HepG2 (cell line): ENCODE measurements around the gene KCND1. TPM values are rescaled to one million over a fixed set of nuclear protein-coding genes. Genes with fewer than 3 reads are reported as not detected.
A peak's percentile ranks its signal among the peaks of the same experiment; 100 is the strongest.

Source experiments
- ATAC-seq: fragments of 200-7000 bp; cut with Tn5 transposase; 3 replicates; pipeline ENCODE4 v1.9.1; 2020; ENCODE audit warnings: mild to moderate bottlenecking, moderate library complexity
- BruUV-seq: library from RNA; stranded (reverse); fragments of 400-500 nt; replicated peaks from 2 replicates; lab custom pipeline; 2021; lab: Mats Ljungman, UMichigan
- CTCF ChIA-PET: fragments of 300-600 bp; formaldehyde crosslinking; extraction: SDS; loops from one replicate; lab custom pipeline; 2021; ENCODE audit warnings: low total read pairs, inconsistent platforms, low intra/inter-chr PET ratio; lab: Yijun Ruan, JAX
- POLR2A ChIA-PET: fragments of 350-600 bp; sonication (Branson Sonifier 250); formaldehyde crosslinking; loops from one replicate; lab custom pipeline; 2020; ENCODE audit warnings: antibody characterized with exemption, inconsistent platforms; lab: Yijun Ruan, JAX
- DNase-seq: peaks from one replicate; pipeline ENCODE4 v3.0.0-alpha.2; 2015; ENCODE audit warnings: low spot score
- FAIRE-seq: peaks from 3 replicates; lab custom pipeline; 2011; peaks lifted over from hg19 to GRCh38; lab: Jason Lieb, UNC
- H2AFZ ChIP-seq: one replicate; pipeline ENCODE4 v1.6.1; 2011; ENCODE audit warnings: low read length, inconsistent platforms
- H3K27ac ChIP-seq: fragments of 300-600 bp; 3 replicates; pipeline ENCODE4 v1.8.0; 2011; ENCODE audit warnings: mixed run types, mild to moderate bottlenecking, mixed read lengths, low read length, inconsistent platforms; ENCODE audit not compliant: insufficient read depth; ENCODE audit errors: extremely low read length
- H3K27me3 ChIP-seq, 2 experiments: fragments of 200-600 bp in 1 of 2; 2 replicates in 1 of 2; 3 replicates in 1 of 2; pipeline versions ENCODE4 v1.6.0 to v1.8.0; 2011; ENCODE audit warnings: low read length in 2 of 2, mild to moderate bottlenecking in 2 of 2, moderate library complexity in 2 of 2, inconsistent platforms in 1 of 2; ENCODE audit not compliant: insufficient read depth in 2 of 2, control insufficient read depth in 1 of 2
- H3K36me3 ChIP-seq, 2 experiments: fragments of 200-600 bp in 1 of 2; replicated peaks in 1 of 2; 2 replicates in 1 of 2; 3 replicates in 1 of 2; pipeline versions ENCODE4 v1.5.1 to v1.8.0; 2011; ENCODE audit warnings: low read length in 2 of 2, inconsistent platforms in 1 of 2; ENCODE audit not compliant: insufficient read depth in 2 of 2, control insufficient read depth in 1 of 2
- H3K4me1 ChIP-seq: 2 replicates; pipeline ENCODE4 v1.5.1; 2012; ENCODE audit warnings: low read length, inconsistent platforms; ENCODE audit not compliant: insufficient read depth
- H3K4me2 ChIP-seq: 2 replicates; pipeline ENCODE4 v1.6.0; 2011; ENCODE audit warnings: low read depth, low read length, inconsistent platforms
- H3K4me3 ChIP-seq, 3 experiments: fragments of 200-600 bp in 1 of 3; sonication (generic), shearing (Covaris generic) in 1 of 3; replicated peaks in 1 of 3; 2 replicates each; pipeline ENCODE4 v1.5.1; 2011 to 2016; ENCODE audit warnings: low read length in 3 of 3, inconsistent platforms in 2 of 3, low read depth in 2 of 3, mild to moderate bottlenecking in 2 of 3, control low read depth in 1 of 3, mixed read lengths in 1 of 3; ENCODE audit not compliant: insufficient read depth in 1 of 3
- H3K79me2 ChIP-seq: one replicate; pipeline ENCODE4 v1.6.1; 2011; ENCODE audit warnings: low read length, inconsistent platforms; ENCODE audit not compliant: insufficient read depth
- H3K9ac ChIP-seq: 2 replicates; pipeline ENCODE4 v1.6.0; 2011; ENCODE audit warnings: mild to moderate bottlenecking, low read depth, low read length, inconsistent platforms; ENCODE audit not compliant: insufficient read depth
- H3K9me3 ChIP-seq: 2 replicates; pipeline ENCODE4 v1.5.1; 2012; ENCODE audit warnings: mild to moderate bottlenecking, low read length
- H4K20me1 ChIP-seq: 2 replicates; pipeline ENCODE4 v1.6.0; 2011; ENCODE audit warnings: inconsistent platforms, mild to moderate bottlenecking, low read length, moderate library complexity; ENCODE audit not compliant: insufficient read depth
- ATF1 ChIP-seq: IDR thresholded peaks from 2 replicates; pipeline ENCODE4 v1.6.1; 2016; ENCODE audit warnings: mild to moderate bottlenecking, control low read depth
- ATF6 ChIP-seq: sonication (generic); formaldehyde crosslinking; conservative IDR thresholded peaks from 2 replicates; pipeline ENCODE4 v1.4.0; 2020; ENCODE audit warnings: missing genetic modification reagents
- CENPX ChIP-seq: sonication (generic); formaldehyde crosslinking; IDR thresholded peaks from 2 replicates; pipeline ENCODE4 v1.9.0; 2021; ENCODE audit warnings: mild to moderate bottlenecking, missing genetic modification reagents, moderate library complexity
- CHD2 ChIP-seq: IDR thresholded peaks from 2 replicates; pipeline ENCODE4 v1.6.1; 2011; ENCODE audit warnings: low read depth, low read length, improper control_type of control experiment
- GATAD1 ChIP-seq: IDR thresholded peaks from 2 replicates; pipeline ENCODE4 v1.6.1; 2016; ENCODE audit warnings: missing genetic modification reagents, missing compliant biosample characterization
- KLF13 ChIP-seq: sonication (generic); formaldehyde crosslinking; IDR thresholded peaks from 2 replicates; pipeline ENCODE4 v1.4.0; 2020; ENCODE audit warnings: mild to moderate bottlenecking, missing genetic modification reagents
- NCOA2 ChIP-seq: sonication (generic); formaldehyde crosslinking; IDR thresholded peaks from 2 replicates; pipeline ENCODE4 v1.8.0; 2022; ENCODE audit warnings: inconsistent platforms
- NR2F1 ChIP-seq, 2 experiments: fragments of 450-650 bp in 1 of 2; formaldehyde crosslinking in 1 of 2; IDR thresholded peaks; 2 replicates each; pipeline versions ENCODE4 v1.5.0 to v1.6.1; 2016 to 2020; ENCODE audit warnings: mild to moderate bottlenecking in 1 of 2, missing compliant biosample characterization in 1 of 2, missing genetic modification reagents in 1 of 2, moderate library complexity in 1 of 2
- TBX3 ChIP-seq: fragments of 450-650 bp; IDR thresholded peaks from 2 replicates; pipeline ENCODE4 v1.6.1; 2017; ENCODE audit warnings: antibody characterized with exemption, mild to moderate bottlenecking, inconsistent platforms, borderline replicate concordance
- ZBTB1 ChIP-seq: sonication (generic); formaldehyde crosslinking; IDR thresholded peaks from 2 replicates; pipeline ENCODE4 v1.4.0; 2020; ENCODE audit warnings: missing genetic modification reagents, borderline replicate concordance
- ZBTB21 ChIP-seq: sonication (generic); formaldehyde crosslinking; IDR thresholded peaks from 2 replicates; pipeline ENCODE4 v1.4.0; 2020; ENCODE audit warnings: missing genetic modification reagents
- ZBTB4 ChIP-seq: sonication (generic); formaldehyde crosslinking; IDR thresholded peaks from 2 replicates; pipeline ENCODE4 v1.4.0; 2020; ENCODE audit warnings: missing genetic modification reagents, mild to moderate bottlenecking, borderline replicate concordance
- ZC3H13 ChIP-seq: sonication (generic); formaldehyde crosslinking; IDR thresholded peaks from 2 replicates; pipeline ENCODE4 v1.8.1; 2023; ENCODE audit warnings: mild to moderate bottlenecking, missing genetic modification reagents, moderate library complexity
- ZFX ChIP-seq: sonication (generic); formaldehyde crosslinking; IDR thresholded peaks from 2 replicates; pipeline ENCODE4 v1.4.0; 2020; ENCODE audit warnings: mild to moderate bottlenecking, low read depth, missing genetic modification reagents, moderate library complexity
- ZNF292 ChIP-seq: sonication (generic); formaldehyde crosslinking; IDR thresholded peaks from 2 replicates; pipeline ENCODE4 v1.8.1; 2022; ENCODE audit warnings: mild to moderate bottlenecking, low read depth, missing genetic modification reagents, borderline replicate concordance
- ZNF792 ChIP-seq: IDR thresholded peaks from 2 replicates; pipeline ENCODE4 v1.6.1; 2016
- WGBS: methylation state at CpG from one replicate; pipeline ENCODE4 v1.1.6; 2017; ENCODE audit warnings: low lambda C conversion rate; 5-methylcytosine and 5-hydroxymethylcytosine counted together
- in situ Hi-C: cut with HindIII; loops from 2 replicates; pipeline ENCODE4 v1.10.0; 2017; ENCODE audit warnings: low pct_unique_long_range_greater_than_20kb; ENCODE audit not compliant: extremely low pct_ligation_motif_present
- intact Hi-C: fragments of 100-400 bp; cut with micrococcal nuclease; formaldehyde crosslinking; loops from one replicate; pipeline ENCODE4 v1.10.0; 2022; ENCODE audit not compliant: unreplicated experiment
- polyA plus RNA-seq, 8 experiments: library from polyadenylated mRNA; depleted of rRNA in 3 of 8; stranded (reverse) in 7 of 8; unstranded in 1 of 8; fragments of >200 nt; fragmentation: Illumina TruSeq in 4 of 8; extraction: Trizol in 4 of 8; gene quantifications; 2 replicates each; pipeline versions ENCODE4 v1.2.1 to v1.2.3, GENCODE V29; 2011 to 2016; ENCODE audit warnings: low read depth in 4 of 8, missing spikeins in 1 of 8, mixed read lengths in 1 of 8; ENCODE audit not compliant: insufficient read depth in 1 of 8
- total RNA-seq, 5 experiments: library from RNA; depleted of rRNA; stranded (reverse); fragments of >200 nt; fragmentation: Illumina TruSeq; extraction: Trizol; gene quantifications; 2 replicates each; pipeline ENCODE4 v1.2.3, GENCODE V29; 2016; ENCODE audit warnings: low read depth in 1 of 5
- TF ChIP-seq, protein P1 (sequence below): sonication (generic); formaldehyde crosslinking; IDR thresholded peaks from 2 replicates; pipeline ENCODE4 v1.5.0; 2020; ENCODE audit warnings: missing genetic modification reagents
- TF ChIP-seq, protein P2 (sequence below): sonication (generic); formaldehyde crosslinking; IDR thresholded peaks from 2 replicates; pipeline ENCODE4 v1.9.0; 2021; ENCODE audit warnings: missing genetic modification reagents, borderline replicate concordance

The KCND1 gene
- total and polyA plus RNA-seq, 2 of the 13 experiments (the other 11 are each of a cell fraction or from before 2014, with no cell fraction given), result 0.07 to 0.30 TPM

DNA sequence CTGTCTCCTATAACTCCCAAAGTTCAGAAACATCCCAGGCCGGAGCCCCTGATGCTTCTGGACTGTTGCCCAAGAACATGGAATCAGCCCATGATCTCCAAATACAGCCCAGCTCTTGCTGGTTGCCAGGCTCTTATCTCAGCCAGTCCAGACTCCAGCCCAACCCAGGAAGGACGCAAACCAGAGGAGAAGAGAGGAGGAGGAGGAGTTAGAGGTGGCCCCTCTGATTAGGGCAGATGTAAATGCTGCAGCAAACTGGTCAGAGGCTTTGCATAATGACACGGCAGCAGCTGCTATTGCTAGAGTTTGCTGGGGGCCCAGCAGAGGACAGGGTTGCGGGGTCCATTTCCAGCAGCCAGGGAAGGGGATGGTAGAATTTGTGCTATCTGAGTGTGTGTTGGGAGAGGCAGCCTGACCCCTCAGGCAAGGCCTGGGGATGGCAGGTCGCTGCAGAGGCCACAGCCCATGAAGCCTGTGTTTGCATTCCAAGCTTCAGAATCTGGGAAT, 10.0 kb downstream of the KCND1 start:
- no TSS peak for BruUV-seq
- ChIA-PET CTCF (no interaction called here), POLR2A (interaction anchor here (0.9 to 1.7 kb wide), 3 partner anchors 41 to 229 kb away, joined by 3 to 8 read pairs (median 5); partner anchors contain the start of genes GRIPAP1 and TFE3)
- Histone ChIP-seq H3K36me3 (no peaks in the 10 kb centered on the region), H3K9me3 (no peaks in the 10 kb centered on the region), H3K4me2 (peak overlapping the region; percentile 62), H3K9ac (peak overlapping the region; percentile 22; the same call in 1 of the 2 replicates), H3K4me1 (peaks cover 34% of the 10 kb centered on the region), H3K4me3 (peak overlapping the region in 2 of 3 experiments; percentile 18 to 43; a peak in 3 of 6 replicates), H3K79me2 (peaks cover 4% of the 10 kb centered on the region), H3K27me3 (no peaks in the 10 kb centered on the region), H3K27ac (peak overlapping the region; percentile 57), H2AFZ (peak overlapping the region; percentile 27), H4K20me1 (no peaks in the 10 kb centered on the region)
- intact Hi-C loops (no loop called here), in situ Hi-C loops (no loop called here)
- ATAC-seq (peak; percentile 62), DNase-seq (peak; percentile 47), FAIRE-seq (peak; percentile 65)
- WGBS, result 0% methylated on average over 2 of the region's 5 CpGs
- no peak for TF ChIP-seq CHD2
- TF ChIP-seq NCOA2 (CRISPR knock-in tag), result no peak
- no peak for TF ChIP-seq ATF6 (CRISPR knock-in tag)
- no peak for TF ChIP-seq ZBTB1 (CRISPR knock-in tag)
- no peak for TF ChIP-seq ZBTB4 (CRISPR knock-in tag)
- TF ChIP-seq, protein P1, sequence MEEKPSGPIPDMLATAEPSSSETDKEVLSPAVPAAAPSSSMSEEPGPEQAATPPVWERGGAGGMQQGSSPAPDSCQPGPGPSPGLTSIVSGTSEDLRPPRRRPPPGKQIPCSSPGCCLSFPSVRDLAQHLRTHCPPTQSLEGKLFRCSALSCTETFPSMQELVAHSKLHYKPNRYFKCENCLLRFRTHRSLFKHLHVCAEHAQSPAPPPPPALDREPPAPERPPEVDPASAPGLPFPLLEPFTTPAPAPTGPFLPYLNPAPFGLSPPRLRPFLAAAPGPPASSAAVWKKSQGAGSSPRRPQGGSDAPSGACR (CRISPR knock-in tag), result no peak
- TF ChIP-seq, protein P2, sequence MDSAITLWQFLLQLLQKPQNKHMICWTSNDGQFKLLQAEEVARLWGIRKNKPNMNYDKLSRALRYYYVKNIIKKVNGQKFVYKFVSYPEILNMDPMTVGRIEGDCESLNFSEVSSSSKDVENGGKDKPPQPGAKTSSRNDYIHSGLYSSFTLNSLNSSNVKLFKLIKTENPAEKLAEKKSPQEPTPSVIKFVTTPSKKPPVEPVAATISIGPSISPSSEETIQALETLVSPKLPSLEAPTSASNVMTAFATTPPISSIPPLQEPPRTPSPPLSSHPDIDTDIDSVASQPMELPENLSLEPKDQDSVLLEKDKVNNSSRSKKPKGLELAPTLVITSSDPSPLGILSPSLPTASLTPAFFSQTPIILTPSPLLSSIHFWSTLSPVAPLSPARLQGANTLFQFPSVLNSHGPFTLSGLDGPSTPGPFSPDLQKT, result no peak
- TF ChIP-seq ZFX (CRISPR knock-in tag), result peak; percentile 52; the same call in 1 of the 2 replicates
- TF ChIP-seq KLF13 (CRISPR knock-in tag), result no peak
- TF ChIP-seq ZNF292, result peak; percentile 33; the same call in 1 of the 2 replicates
- TF ChIP-seq ZC3H13 (CRISPR knock-in tag), result no peak
- TF ChIP-seq ATF1, result no peak
- no peak for TF ChIP-seq NR2F1 (CRISPR knock-in tag; IDR thresholded peaks at IDR 0.05)
- no peak for TF ChIP-seq CENPX (CRISPR knock-in tag)
- TF ChIP-seq GATAD1 (CRISPR knock-in tag), result no peak
- TF ChIP-seq ZNF792 (CRISPR knock-in tag), result peak; percentile 64; the same call in 1 of the 2 replicates
- TF ChIP-seq TBX3, result no peak
- TF ChIP-seq ZBTB21 (CRISPR knock-in tag), result no peak
